Measurements from ENCODE around the gene LRRC46. TPM values are rescaled to one million over a fixed set of nuclear protein-coding genes. Genes with fewer than 3 reads are reported as not detected.

Gene LRRC46
- total RNA-seq, 1 experiment from 2014 or later, result 0.31 TPM

DNA sequence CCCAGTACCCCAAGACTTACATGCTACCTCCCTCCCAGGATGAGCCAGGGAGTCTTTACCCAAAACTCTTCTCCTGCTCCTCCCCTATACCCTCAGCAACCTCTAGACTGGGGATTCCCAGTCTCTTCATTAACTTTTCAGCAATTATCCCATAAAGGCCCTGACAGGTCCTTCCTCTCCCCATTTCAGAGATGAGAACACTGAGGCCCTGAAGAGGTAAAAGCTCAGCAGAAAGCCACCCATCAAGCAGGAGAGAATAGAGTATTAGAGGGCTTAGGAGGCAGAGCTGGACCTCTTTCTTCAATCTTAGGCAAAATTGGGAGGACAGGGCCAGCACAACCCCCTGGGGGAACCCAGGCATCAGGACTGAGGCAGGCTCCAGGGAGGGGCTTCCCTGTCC, 25.4 kb downstream of the LRRC46 start:
- no peak overlapping the region for H3K4me3 Mint-ChIP-seq
- TF ChIP-seq, protein P1, sequence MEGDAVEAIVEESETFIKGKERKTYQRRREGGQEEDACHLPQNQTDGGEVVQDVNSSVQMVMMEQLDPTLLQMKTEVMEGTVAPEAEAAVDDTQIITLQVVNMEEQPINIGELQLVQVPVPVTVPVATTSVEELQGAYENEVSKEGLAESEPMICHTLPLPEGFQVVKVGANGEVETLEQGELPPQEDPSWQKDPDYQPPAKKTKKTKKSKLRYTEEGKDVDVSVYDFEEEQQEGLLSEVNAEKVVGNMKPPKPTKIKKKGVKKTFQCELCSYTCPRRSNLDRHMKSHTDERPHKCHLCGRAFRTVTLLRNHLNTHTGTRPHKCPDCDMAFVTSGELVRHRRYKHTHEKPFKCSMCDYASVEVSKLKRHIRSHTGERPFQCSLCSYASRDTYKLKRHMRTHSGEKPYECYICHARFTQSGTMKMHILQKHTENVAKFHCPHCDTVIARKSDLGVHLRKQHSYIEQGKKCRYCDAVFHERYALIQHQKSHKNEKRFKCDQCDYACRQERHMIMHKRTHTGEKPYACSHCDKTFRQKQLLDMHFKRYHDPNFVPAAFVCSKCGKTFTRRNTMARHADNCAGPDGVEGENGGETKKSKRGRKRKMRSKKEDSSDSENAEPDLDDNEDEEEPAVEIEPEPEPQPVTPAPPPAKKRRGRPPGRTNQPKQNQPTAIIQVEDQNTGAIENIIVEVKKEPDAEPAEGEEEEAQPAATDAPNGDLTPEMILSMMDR (conservative IDR thresholded peaks at IDR 0.05), result no peak
- Histone ChIP-seq H3K9ac (ENCODE audit: extremely low read depth, insufficient read length, low read length) (no peak overlapping the region), H3K27me3 (ENCODE audit: insufficient read depth, low read length) (peaks cover 27% of the 10 kb centered on the region), H4K8ac (replicated peaks; ENCODE audit: insufficient read length, low read depth, low read length) (no peak overlapping the region), H3K79me1 (ENCODE audit: insufficient read depth, low read depth, low read length, poor library complexity, severe bottlenecking) (no peaks in the 10 kb centered on the region), H4K5ac (ENCODE audit: insufficient read length, low read depth, low read length) (no peak overlapping the region), H3K23me2 (ENCODE audit: insufficient read length, low read depth, low read length, poor library complexity, severe bottlenecking) (peaks cover 5% of the 10 kb centered on the region), H3K23ac (ENCODE audit: insufficient read length, low read depth, low read length) (no peak overlapping the region), H3K4me2 (ENCODE audit: insufficient read depth, insufficient read length, low read length) (no peak overlapping the region), H2AFZ (ENCODE audit: low read length) (no peak overlapping the region), H2BK20ac (ENCODE audit: low read depth, low read length, poor library complexity, severe bottlenecking) (no peak overlapping the region), H2BK12ac (ENCODE audit: insufficient read length, low read depth, low read length) (no peak overlapping the region), H3K4ac (ENCODE audit: low read depth, low read length) (no peak overlapping the region), H4K20me1 (ENCODE audit: control insufficient read depth, insufficient read depth, insufficient read length) (no peaks in the 10 kb centered on the region), H2AK5ac (ENCODE audit: insufficient read length, low read length) (no peak overlapping the region), H3K18ac (ENCODE audit: insufficient read length, low read depth, low read length) (no peak overlapping the region), H2BK5ac (ENCODE audit: insufficient read length, low read length) (no peak overlapping the region), H4K91ac (ENCODE audit: insufficient read length, low read depth, low read length) (no peak overlapping the region), H3K79me2 (ENCODE audit: insufficient read depth, low read length) (no peaks in the 10 kb centered on the region), H2BK15ac (ENCODE audit: low read depth, low read length) (no peak overlapping the region), H3K27ac (ENCODE audit: insufficient read length, low read depth, low read length) (no peak overlapping the region), H3K4me1 (ENCODE audit: insufficient read depth, low read length) (peaks cover 3% of the 10 kb centered on the region), H3K9me3 (ENCODE audit: control insufficient read depth, low read depth, low read length) (no peaks in the 10 kb centered on the region), H3K56ac (ENCODE audit: insufficient read length, low read depth, low read length) (no peak overlapping the region), H3K14ac (ENCODE audit: insufficient read depth, low read length) (no peak overlapping the region), H3T11ph (ENCODE audit: low read length) (no peak overlapping the region), H2BK120ac (ENCODE audit: low read depth, low read length, poor library complexity, severe bottlenecking) (no peak overlapping the region)
- DNase-seq, result no peak
- no peaks in the 10 kb centered on the region; a peak in 1 of 5 replicates for H3K9me3 Mint-ChIP-seq
- H3K27me3 Mint-ChIP-seq (ENCODE audit: low read depth), result peaks cover 82% of the 10 kb centered on the region
- H3K36me3 Mint-ChIP-seq (ENCODE audit: insufficient read depth in 1 of 3, low read depth in 3 of 3), result no peaks in the 10 kb centered on the region
- H3K4me1 Mint-ChIP-seq, result peaks cover 32 to 41% of the 10 kb centered on the region in 2 experiments
- no peak overlapping the region for H3K27ac Mint-ChIP-seq

All from H9 (cell line).